Neuronal stem cell (in vitro differentiated cells): ENCODE measurements around the gene CXCR4.

Source experiments
- DNase-seq: peaks from one replicate; pipeline ENCODE4 v3.0.0-alpha.2; 2013; ENCODE audit warnings: low spot score
- H2AFZ ChIP-seq: one replicate; pipeline ENCODE4 v1.6.1; 2013; ENCODE audit warnings: mild to moderate bottlenecking, low read length, inconsistent platforms
- H2AK5ac ChIP-seq: 2 replicates; pipeline ENCODE4 v1.6.1; 2013; ENCODE audit warnings: low read depth, mild to moderate bottlenecking, inconsistent platforms, low read length, moderate library complexity, mixed read lengths
- H2BK120ac ChIP-seq: 2 replicates; pipeline ENCODE4 v1.6.1; 2013; ENCODE audit warnings: low read depth, mild to moderate bottlenecking, inconsistent platforms, low read length, moderate library complexity, mixed read lengths
- H2BK12ac ChIP-seq: one replicate; pipeline ENCODE4 v1.6.1; 2013; ENCODE audit warnings: low read length, inconsistent platforms
- H2BK15ac ChIP-seq: 2 replicates; pipeline ENCODE4 v1.6.1; 2013; ENCODE audit warnings: mild to moderate bottlenecking, low read length, inconsistent platforms, mixed read lengths
- H2BK5ac ChIP-seq: one replicate; pipeline ENCODE4 v1.6.1; 2013; ENCODE audit warnings: inconsistent platforms, mild to moderate bottlenecking, low read length, moderate library complexity
- H3K14ac ChIP-seq: one replicate; pipeline ENCODE4 v1.6.1; 2013; ENCODE audit warnings: low read length, inconsistent platforms
- H3K18ac ChIP-seq: 2 replicates; pipeline ENCODE4 v1.6.1; 2013; ENCODE audit warnings: low read length, inconsistent platforms
- H3K23ac ChIP-seq: 2 replicates; pipeline ENCODE4 v1.6.1; 2013; ENCODE audit warnings: low read depth, mild to moderate bottlenecking, mixed read lengths, low read length, inconsistent platforms; ENCODE audit not compliant: poor library complexity
- H3K27ac ChIP-seq: replicated peaks from 3 replicates; pipeline ENCODE4 v1.5.1; 2013; ENCODE audit warnings: low read length, inconsistent platforms
- H3K27me3 ChIP-seq, 3 experiments: 2 replicates each; pipeline ENCODE4 v1.6.1; 2013; ENCODE audit warnings: low read length in 3 of 3, mild to moderate bottlenecking in 2 of 3, inconsistent platforms in 1 of 3, low read depth in 1 of 3, mixed read lengths in 1 of 3, moderate library complexity in 1 of 3; ENCODE audit not compliant: control insufficient read depth in 3 of 3, insufficient read depth in 3 of 3
- H3K36me3 ChIP-seq, 2 donors: replicated peaks in 1 of 2; 2 replicates each; pipeline ENCODE4 v1.6.1; 2013; ENCODE audit warnings: low read length in 2 of 2; ENCODE audit not compliant: control insufficient read depth in 2 of 2, insufficient read depth in 2 of 2
- H3K4ac ChIP-seq: 2 replicates; pipeline ENCODE4 v1.6.1; 2013; ENCODE audit warnings: inconsistent platforms, mild to moderate bottlenecking, low read length, moderate library complexity
- H3K4me1 ChIP-seq, 2 donors: 1 replicate in 1 of 2; 2 replicates in 1 of 2; pipeline ENCODE4 v1.6.1; 2013; ENCODE audit warnings: low read length in 2 of 2, low read depth in 1 of 2; ENCODE audit not compliant: control insufficient read depth in 2 of 2, insufficient read depth in 1 of 2
- H3K4me2 ChIP-seq: one replicate; pipeline ENCODE4 v1.6.1; 2013; ENCODE audit warnings: mild to moderate bottlenecking, low read length, inconsistent platforms; ENCODE audit not compliant: insufficient read depth, poor library complexity, severe bottlenecking
- H3K4me3 ChIP-seq, 2 donors: 2 replicates each; pipeline ENCODE4 v1.5.1; 2013; ENCODE audit warnings: low read length in 2 of 2, mild to moderate bottlenecking in 2 of 2, inconsistent platforms in 1 of 2, moderate library complexity in 1 of 2
- H3K79me1 ChIP-seq: one replicate; pipeline ENCODE4 v1.6.1; 2013; ENCODE audit warnings: low read depth, mild to moderate bottlenecking, inconsistent platforms, low read length, moderate library complexity
- H3K9ac ChIP-seq: one replicate; pipeline ENCODE4 v1.6.1; 2013; ENCODE audit warnings: mild to moderate bottlenecking, low read depth, low read length, inconsistent platforms; ENCODE audit not compliant: poor library complexity
- H3K9me3 ChIP-seq, 2 donors: replicated peaks in 1 of 2; 2 replicates each; pipeline versions ENCODE3 to v1.6.1; 2013; ENCODE audit warnings: low read length in 2 of 2, mild to moderate bottlenecking in 2 of 2, inconsistent platforms in 1 of 2, low read depth in 1 of 2, mixed read lengths in 1 of 2, moderate library complexity in 1 of 2; ENCODE audit not compliant: control insufficient read depth in 2 of 2, insufficient read depth in 1 of 2
- H4K8ac ChIP-seq: one replicate; pipeline ENCODE4 v1.6.1; 2013; ENCODE audit warnings: low read depth, mild to moderate bottlenecking, inconsistent platforms, low read length, moderate library complexity
- H4K91ac ChIP-seq: one replicate; pipeline ENCODE4 v1.6.1; 2013; ENCODE audit warnings: low read length, low read depth, mild to moderate bottlenecking, inconsistent platforms; ENCODE audit not compliant: poor library complexity
- WGBS, 2 donors: extraction: QIAGEN DNeasy Blood & Tissue Kit; methylation state at CpG; one replicate each; pipeline ENCODE4 v1.1.7; 2013; ENCODE audit warnings: missing lambda C conversion rate in 2 of 2, mixed read lengths in 1 of 2; ENCODE audit not compliant: insufficient read length in 2 of 2, insufficient replicate concordance in 1 of 2; ENCODE audit errors: extremely low coverage in 2 of 2; 5-methylcytosine and 5-hydroxymethylcytosine counted together

Gene CXCR4

GRCh38 chr2:136131484-136131960 lies 13.6 kb upstream of the CXCR4 start:
- Histone ChIP-seq H3K4me3 (no peak overlapping the region), H3K23ac (no peak overlapping the region), H3K27me3 (peaks cover 0 to 31% (median 0%) of the 10 kb centered on the region in 3 experiments), H2BK12ac (no peak overlapping the region), H2BK120ac (no peak overlapping the region), H3K27ac (no peak overlapping the region), H3K4me2 (no peak overlapping the region), H2AFZ (no peak overlapping the region), H3K9me3 (no peaks in the 10 kb centered on the region), H4K8ac (no peak overlapping the region), H3K4me1 (peaks cover 6 to 12% of the 10 kb centered on the region in 2 donors), H3K79me1 (no peaks in the 10 kb centered on the region), H2BK5ac (no peak overlapping the region), H2AK5ac (no peak overlapping the region), H4K91ac (no peak overlapping the region), H3K4ac (no peak overlapping the region), H3K9ac (no peak overlapping the region), H3K36me3 (no peaks in the 10 kb centered on the region), H3K18ac (no peak overlapping the region), H2BK15ac (no peak overlapping the region), H3K14ac (no peak overlapping the region)
- WGBS, 2 donors, result no CpG with 5 or more reads among the region's 10 CpGs
- DNase-seq, result no peak

- H3K23ac ChIP-seq, result no peak overlapping the region
- H2BK15ac ChIP-seq, result no peak overlapping the region
- H3K4me2 ChIP-seq, result no peak overlapping the region
- H3K27me3 ChIP-seq, result peaks cover 0 to 37% (median 0%) of the 10 kb centered on the region in 3 experiments
- no peak overlapping the region for H2BK120ac ChIP-seq
- no peak overlapping the region for H4K8ac ChIP-seq
- no peak overlapping the region for H2BK12ac ChIP-seq
- peaks cover 6 to 22% of the 10 kb centered on the region in 2 donors for H3K4me1 ChIP-seq
- DNase-seq, result no peak
- no peak overlapping the region for H3K14ac ChIP-seq
- H3K9ac ChIP-seq, result no peak overlapping the region
- WGBS, 2 donors, result no CpG with 5 or more reads among the region's 1 CpG
- no peak overlapping the region for H2AFZ ChIP-seq
- H3K18ac ChIP-seq, result no peak overlapping the region
- H4K91ac ChIP-seq, result no peak overlapping the region
- H3K9me3 ChIP-seq, result no peaks in the 10 kb centered on the region
- H3K4ac ChIP-seq, result no peak overlapping the region
- H3K27ac ChIP-seq, result no peak overlapping the region
- no peak overlapping the region for H2BK5ac ChIP-seq
- H3K79me1 ChIP-seq, result no peaks in the 10 kb centered on the region
- H2AK5ac ChIP-seq, result no peak overlapping the region
- H3K4me3 ChIP-seq, result no peak overlapping the region
- H3K36me3 ChIP-seq, result no peaks in the 10 kb centered on the region
Observed at GRCh38 chr2:136130511-136130910, 12.6 kb upstream of the CXCR4 start.

- H2BK15ac ChIP-seq, result no peak overlapping the region
- H3K9me3 ChIP-seq, result no peaks in the 10 kb centered on the region
- H2AFZ ChIP-seq, result no peak overlapping the region
- H4K91ac ChIP-seq, result no peak overlapping the region
- no peak overlapping the region for H3K4me2 ChIP-seq
- no peak overlapping the region for H4K8ac ChIP-seq
- H2BK5ac ChIP-seq, result no peak overlapping the region
- H2BK12ac ChIP-seq, result no peak overlapping the region
- no peaks in the 10 kb centered on the region for H3K36me3 ChIP-seq
- H3K9ac ChIP-seq, result no peak overlapping the region
- no CpG with 5 or more reads among the region's 3 CpGs for WGBS, 2 donors
- H2AK5ac ChIP-seq, result no peak overlapping the region
- H3K4me3 ChIP-seq, result no peak overlapping the region
- no peak overlapping the region for H3K18ac ChIP-seq
- H3K4me1 ChIP-seq, result peaks cover 6 to 22% of the 10 kb centered on the region in 2 donors
- H2BK120ac ChIP-seq, result no peak overlapping the region
- no peak overlapping the region for H3K27ac ChIP-seq
- no peak overlapping the region for H3K23ac ChIP-seq
- DNase-seq, result no peak
- H3K27me3 ChIP-seq, result peaks cover 0 to 38% (median 0%) of the 10 kb centered on the region in 3 experiments
- no peaks in the 10 kb centered on the region for H3K79me1 ChIP-seq
- H3K14ac ChIP-seq, result no peak overlapping the region
- no peak overlapping the region for H3K4ac ChIP-seq
Observed at GRCh38 chr2:136130045-136130444, 12.1 kb upstream of the CXCR4 start.

- no CpG with 5 or more reads among the region's 4 CpGs for WGBS, 2 donors
- Histone ChIP-seq H2BK5ac (no peak overlapping the region), H3K9me3 (no peaks in the 10 kb centered on the region), H2BK15ac (no peak overlapping the region), H2AFZ (no peak overlapping the region), H3K36me3 (no peaks in the 10 kb centered on the region), H3K23ac (no peak overlapping the region), H3K4me3 (no peak overlapping the region), H2BK120ac (no peak overlapping the region), H3K79me1 (no peaks in the 10 kb centered on the region), H3K18ac (no peak overlapping the region), H3K9ac (no peak overlapping the region), H2AK5ac (no peak overlapping the region), H4K91ac (no peak overlapping the region), H3K4me2 (no peak overlapping the region), H3K4me1 (peaks cover 6 to 24% of the 10 kb centered on the region in 2 donors), H3K14ac (no peak overlapping the region), H3K27ac (no peak overlapping the region), H3K4ac (no peak overlapping the region), H3K27me3 (peaks cover 0 to 42% (median 0%) of the 10 kb centered on the region in 3 experiments), H2BK12ac (no peak overlapping the region), H4K8ac (no peak overlapping the region)
- no peak for DNase-seq
Observed at GRCh38 chr2:136129601-136130000, 11.7 kb upstream of the CXCR4 start.
